ENCODE data around the gene INAVA. TPM values are rescaled to one million over a fixed set of nuclear protein-coding genes. Genes with fewer than 3 reads are reported as not detected.

Gene INAVA
- total RNA-seq, 2 experiments from 2014 or later: 0.45 TPM; not detected in 1

Other genes starting within 250 kb of the INAVA start
- gene DDX59, start 225.0 kb upstream of the INAVA start, total RNA-seq: 10 to 100 TPM; 32.1 to 34.0 TPM
- under 1 TPM; 0.65 to 0.78 TPM for gene CAMSAP2, start 156.0 kb upstream of the INAVA start, total RNA-seq
- under 1 TPM in 1 of 2 experiments, not detected in 1; 0.25 TPM for gene GPR25, start 21.9 kb upstream of the INAVA start, total RNA-seq
- gene KIF21B, start 128.8 kb downstream of the INAVA start, total RNA-seq: 100 to 1,000 TPM; 175 to 180 TPM
- gene CACNA1S, start 217.5 kb downstream of the INAVA start, total RNA-seq: not detected
- not detected for gene ASCL5, start 232.3 kb downstream of the INAVA start, total RNA-seq

Data from activated CD4-positive, alpha-beta memory T cell treated with anti-CD3 and anti-CD28 coated beads, Interleukin-2, amount 10 ng/mL, durations not matched to agents 7 days and 5 days (primary cell).